ENCODE results near the gene PPP4R3A.
"Not testable (repeated sequence)": the region's sequence is repeated elsewhere in the genome, so short reads cannot be mapped to it uniquely, and the experiment has no call there.

The PPP4R3A gene

GRCh38 chr14:91444335-91445020 lies 65.6 kb downstream of the PPP4R3A start:
- in situ Hi-C loops (cut with HindIII; ENCODE audit: low sequenced_read_pairs) = no loop called here

GRCh38 chr14:91439345-91439744 lies 70.8 kb downstream of the PPP4R3A start:
- in situ Hi-C loops (cut with HindIII; ENCODE audit: low sequenced_read_pairs) = no loop called here

- in situ Hi-C loops (cut with HindIII; ENCODE audit: low sequenced_read_pairs) = no loop called here
Measured at GRCh38 chr14:91438845-91439244, 71.3 kb downstream of the PPP4R3A start.

GRCh38 chr14:91436266-91436665 lies 73.8 kb downstream of the PPP4R3A start:
- in situ Hi-C loops (cut with HindIII; ENCODE audit: low sequenced_read_pairs) = not testable (repeated sequence)

- in situ Hi-C loops (cut with HindIII; ENCODE audit: low sequenced_read_pairs) = no loop called here
Measured at GRCh38 chr14:91429385-91429784, 80.7 kb downstream of the PPP4R3A start.

- in situ Hi-C loops (cut with HindIII; ENCODE audit: low sequenced_read_pairs) = not testable (repeated sequence)
Measured at GRCh38 chr14:91428931-91429330, 81.2 kb downstream of the PPP4R3A start.

GRCh38 chr14:91425531-91425944 lies 84.6 kb downstream of the PPP4R3A start:
- in situ Hi-C loops (cut with HindIII; ENCODE audit: low sequenced_read_pairs) = not testable (repeated sequence)

- in situ Hi-C loops (cut with HindIII; ENCODE audit: low sequenced_read_pairs) = loop anchor here (5.0 kb wide), 1 partner anchor 98 kb away; no protein-coding TSS in a partner anchor
Measured at GRCh38 chr14:91424813-91425530, 85.1 kb downstream of the PPP4R3A start.

- in situ Hi-C loops (cut with HindIII; ENCODE audit: low sequenced_read_pairs) = loop anchor here (5.0 kb wide), 1 partner anchor 93 kb away; no protein-coding TSS in a partner anchor
Measured at GRCh38 chr14:91420686-91421085, 89.4 kb downstream of the PPP4R3A start.

GRCh38 chr14:91419451-91419850 lies 90.7 kb downstream of the PPP4R3A start:
- in situ Hi-C loops (cut with HindIII; ENCODE audit: low sequenced_read_pairs) = no loop called here

DNA sequence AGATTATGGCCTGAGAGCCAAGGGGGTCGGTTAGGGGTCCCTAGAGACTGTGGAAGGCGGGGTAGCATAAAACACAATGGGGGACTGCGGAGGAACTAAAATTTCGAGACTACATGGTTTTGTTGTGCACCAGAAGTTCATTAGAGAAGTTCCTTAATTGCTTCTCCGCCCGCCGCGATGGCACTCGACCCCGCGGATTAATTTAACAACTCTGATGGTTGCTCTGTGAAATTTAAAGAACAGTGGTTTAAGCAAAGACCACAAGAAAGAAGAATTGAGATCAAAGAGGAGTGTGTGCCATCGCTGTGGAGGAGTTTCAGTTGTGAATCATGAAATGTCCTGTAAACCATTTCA lies 91.1 kb downstream of the PPP4R3A start:
- in situ Hi-C loops (cut with HindIII; ENCODE audit: low sequenced_read_pairs) = no loop called here

DNA sequence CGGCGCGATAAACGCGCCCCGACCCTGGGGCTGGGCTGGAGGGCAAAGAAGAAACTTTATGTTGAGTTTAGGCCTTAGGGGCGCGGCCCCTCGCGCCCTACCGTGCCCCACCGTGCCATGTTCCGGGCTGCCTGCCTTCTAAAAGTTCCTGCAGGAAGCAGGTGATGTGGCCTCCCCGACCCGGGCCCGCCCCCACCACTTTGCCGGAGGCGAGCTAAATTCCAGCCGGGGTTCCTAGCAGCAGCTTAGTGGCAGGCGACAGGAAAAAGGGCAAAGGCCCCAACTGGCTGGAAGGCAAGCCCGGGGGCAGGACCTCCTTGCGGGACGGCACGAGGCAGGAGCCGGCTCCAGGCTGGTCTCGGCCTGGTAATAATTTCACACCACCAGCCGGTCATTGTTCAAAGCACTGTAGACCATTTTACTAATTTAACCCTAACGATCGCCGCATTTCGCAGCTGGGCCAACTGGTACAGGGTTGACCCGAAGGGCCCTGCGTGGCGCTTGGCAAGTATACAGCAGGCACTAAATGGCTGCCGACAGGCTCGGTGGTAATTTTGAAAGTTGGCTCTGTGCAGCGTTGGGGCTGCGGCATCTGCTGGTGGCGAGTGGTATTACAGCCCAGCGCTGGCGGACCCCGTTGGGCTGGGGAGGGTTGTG lies 91.6 kb downstream of the PPP4R3A start:
- in situ Hi-C loops (cut with HindIII; ENCODE audit: low sequenced_read_pairs) = no loop called here

GRCh38 chr14:91417983-91418386 lies 92.1 kb downstream of the PPP4R3A start:
- in situ Hi-C loops (cut with HindIII; ENCODE audit: low sequenced_read_pairs) = no loop called here

DNA sequence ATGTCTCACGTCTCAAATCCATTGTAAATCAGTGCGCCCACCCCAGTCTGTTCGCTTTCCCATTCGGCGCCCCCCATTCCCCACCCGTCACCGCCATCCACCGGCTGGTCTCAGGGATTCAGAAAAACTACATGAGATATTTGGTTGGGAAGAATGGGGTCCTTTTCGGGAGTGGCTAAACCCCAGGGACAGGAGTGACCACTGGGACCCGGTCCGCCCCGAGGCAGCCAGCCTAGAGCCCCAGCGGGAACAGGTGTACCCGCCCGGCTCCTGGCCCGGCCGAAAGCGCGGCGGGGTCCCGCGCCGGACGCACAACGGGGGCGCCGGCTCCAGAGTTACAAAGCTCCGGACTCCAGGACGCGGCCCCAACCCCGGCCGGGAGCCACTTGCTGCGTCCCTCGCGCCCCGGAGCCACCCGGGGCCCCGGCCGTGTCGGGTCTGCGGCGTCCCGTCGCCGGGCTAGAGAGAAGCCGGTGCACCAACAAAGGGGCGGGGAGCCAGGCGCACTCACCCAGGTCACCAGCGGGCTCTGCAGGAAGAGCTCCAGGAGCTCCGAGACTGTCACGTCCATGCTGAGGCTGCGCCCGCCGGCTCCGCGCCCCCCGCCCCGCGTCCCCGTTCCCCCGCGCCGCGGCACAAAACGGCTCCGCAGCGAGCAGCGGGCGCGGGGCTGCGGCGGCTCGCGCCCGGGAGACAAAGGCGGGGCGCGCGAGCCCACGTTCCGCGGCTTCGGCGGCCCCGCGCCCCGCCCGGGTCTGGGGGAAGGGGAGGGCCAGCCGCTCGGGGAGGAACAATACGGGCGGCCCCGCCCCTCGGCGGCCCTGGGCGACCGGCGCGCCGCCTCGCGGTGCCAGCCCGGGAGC lies 92.8 kb downstream of the PPP4R3A start, which contains the start of gene CCDC88C:
CCDC88C (minus strand) TSS at position 701 of the 863 bp plus-strand sequence; CDS start at position 571, 130 bp downstream.
- in situ Hi-C loops (cut with HindIII; ENCODE audit: low sequenced_read_pairs) = no loop called here

- in situ Hi-C loops (cut with HindIII; ENCODE audit: low sequenced_read_pairs) = no loop called here
Measured at GRCh38 chr14:91416744-91417119, 93.4 kb downstream of the PPP4R3A start.

DNA sequence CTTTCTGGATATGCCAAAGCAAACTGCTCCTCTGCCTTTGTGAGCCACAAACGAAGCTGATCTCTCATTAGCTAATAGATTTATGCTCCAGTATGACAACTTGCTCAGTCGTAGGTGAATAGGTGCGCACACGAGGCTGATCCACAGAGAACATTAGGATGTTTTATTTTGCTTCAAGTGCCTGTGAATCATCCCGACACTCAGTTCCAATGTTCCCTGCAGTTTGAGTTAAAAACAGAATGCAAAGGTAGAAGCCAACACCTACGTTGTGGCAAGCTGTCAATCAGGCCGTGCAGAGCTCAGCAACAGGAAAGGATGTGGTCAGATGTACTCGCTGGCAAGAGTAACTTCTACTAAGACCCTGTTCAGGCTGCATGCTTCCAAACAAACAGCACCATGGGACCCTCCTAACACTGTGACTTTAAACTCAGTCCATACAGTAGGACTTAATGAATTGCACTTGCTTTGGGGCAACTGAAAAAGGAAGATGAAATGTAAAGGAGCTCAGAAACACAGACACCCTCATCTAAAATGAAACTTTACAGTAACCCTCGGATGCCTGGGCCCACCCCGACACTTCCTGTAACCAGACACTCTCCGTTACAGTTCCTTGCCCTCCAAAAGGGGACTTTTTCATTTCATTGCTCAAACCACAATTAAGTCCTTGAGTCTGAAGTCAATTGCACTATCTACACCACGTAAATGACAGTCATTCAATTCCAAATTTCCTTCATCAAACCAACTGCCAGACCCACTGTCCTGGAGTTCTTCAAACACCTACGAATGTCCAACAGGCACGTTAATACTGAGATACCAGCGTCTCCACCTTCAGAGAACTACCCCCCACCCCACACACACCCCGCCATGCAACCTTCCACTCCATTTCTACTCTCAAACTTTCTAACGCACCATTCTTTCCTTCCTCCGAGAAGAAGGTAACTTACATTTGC lies 94.0 kb downstream of the PPP4R3A start:
- in situ Hi-C loops (cut with HindIII; ENCODE audit: low sequenced_read_pairs) = no loop called here

DNA sequence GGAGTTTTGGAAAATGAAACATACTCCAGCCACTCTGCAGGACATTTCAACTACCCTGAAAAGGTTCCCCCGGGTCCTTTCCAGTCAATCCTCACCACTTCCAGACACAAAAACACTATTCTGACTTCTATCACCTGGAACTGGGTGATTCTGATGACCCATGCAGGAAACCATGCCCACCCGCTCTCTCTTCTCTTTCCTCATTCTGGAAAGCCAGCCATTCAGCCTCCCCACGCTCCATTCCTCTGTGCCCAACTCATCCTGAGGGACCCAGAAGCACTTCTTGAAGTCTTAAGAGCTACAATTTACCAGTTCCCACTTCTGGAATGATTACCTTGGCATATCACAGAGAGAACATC lies 95.7 kb downstream of the PPP4R3A start:
- in situ Hi-C loops (cut with HindIII; ENCODE audit: low sequenced_read_pairs) = no loop called here

GRCh38 chr14:91413547-91414474 lies 96.3 kb downstream of the PPP4R3A start:
- in situ Hi-C loops (cut with HindIII; ENCODE audit: low sequenced_read_pairs) = no loop called here

- in situ Hi-C loops (cut with HindIII; ENCODE audit: low sequenced_read_pairs) = no loop called here
Measured at GRCh38 chr14:91412939-91413338, 97.2 kb downstream of the PPP4R3A start.

All from endothelial cell of hepatic sinusoid (primary cell).